Measurements from ENCODE around the gene SURF6.
"Not testable (repeated sequence)": the region's sequence is repeated elsewhere in the genome, so short reads cannot be mapped to it uniquely, and the experiment has no call there.

SURF6 gene

GRCh38 chr9:133320421-133320881 is 15.5 kb downstream of the SURF6 start:
- no peaks in the 10 kb centered on the region for H3K4me1 Mint-ChIP-seq
- peaks cover 8% of the 10 kb centered on the region for H3K27me3 Mint-ChIP-seq
- CTCF ChIA-PET, result interaction anchor here (1.2 kb wide), 1 partner anchor 134 kb away, joined by 4 read pairs; no protein-coding TSS in a partner anchor
- no peaks in the 10 kb centered on the region for H3K9me3 Mint-ChIP-seq
- H3K4me3 Mint-ChIP-seq, result no peak overlapping the region
- H3K36me3 Mint-ChIP-seq, result no peaks in the 10 kb centered on the region
- no peak overlapping the region for H3K27ac Mint-ChIP-seq
- DNase-seq, result no peak

DNA sequence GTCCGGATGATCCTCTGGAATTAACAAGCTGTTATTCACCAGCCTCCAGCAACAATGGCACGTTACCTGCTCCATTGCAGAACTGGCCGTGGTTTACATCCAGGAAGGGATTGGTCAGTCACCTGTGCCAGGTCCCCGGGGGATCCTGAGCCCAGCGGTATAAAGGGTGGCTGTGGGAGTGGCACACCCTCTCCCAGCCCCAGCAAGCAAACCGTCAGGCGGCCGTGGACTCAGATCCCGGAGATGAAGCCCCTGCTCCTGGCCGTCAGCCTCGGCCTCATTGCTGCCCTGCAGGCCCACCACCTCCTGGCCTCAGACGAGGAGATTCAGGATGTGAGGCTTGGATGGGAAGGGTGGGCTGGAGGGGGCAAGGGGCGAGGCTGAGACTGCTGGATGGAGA is 18.4 kb downstream of the SURF6 start:
- H3K9me3 Mint-ChIP-seq, H3K27ac Mint-ChIP-seq, H3K36me3 Mint-ChIP-seq, H3K4me3 Mint-ChIP-seq, H3K27me3 Mint-ChIP-seq, DNase-seq, CTCF ChIA-PET, H3K4me1 Mint-ChIP-seq: not testable (repeated sequence)

GRCh38 chr9:133315997-133316396 is 20.0 kb downstream of the SURF6 start:
- no peaks in the 10 kb centered on the region for H3K9me3 Mint-ChIP-seq
- H3K27me3 Mint-ChIP-seq, result peaks cover 8% of the 10 kb centered on the region
- no peak overlapping the region for H3K27ac Mint-ChIP-seq
- no peak for DNase-seq
- CTCF ChIA-PET, result no interaction called here
- H3K4me3 Mint-ChIP-seq, result no peak overlapping the region
- H3K36me3 Mint-ChIP-seq, result no peaks in the 10 kb centered on the region
- H3K4me1 Mint-ChIP-seq, result no peaks in the 10 kb centered on the region

DNA sequence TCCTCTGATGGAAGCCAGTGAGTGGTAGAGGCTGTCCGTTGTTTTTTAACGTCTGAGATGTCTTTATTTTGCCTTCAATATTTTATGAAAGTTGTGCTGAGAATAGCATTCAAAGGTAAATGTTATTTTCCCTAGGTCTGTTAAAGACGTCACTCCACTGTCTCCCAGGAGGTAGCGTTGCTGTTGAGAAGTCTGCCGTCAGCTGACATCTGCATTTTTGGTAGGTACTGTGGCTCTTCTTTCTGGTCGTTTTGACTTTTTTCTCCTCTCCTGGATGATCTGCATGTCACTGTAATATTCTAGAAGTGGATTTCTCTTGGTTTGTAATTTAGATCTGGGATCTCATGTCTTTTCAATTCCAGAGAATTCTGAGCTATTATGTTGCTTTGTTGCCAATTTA is 26.4 kb downstream of the SURF6 start:
- H3K4me1 Mint-ChIP-seq, result no peaks in the 10 kb centered on the region
- no peak overlapping the region for H3K4me3 Mint-ChIP-seq
- no peaks in the 10 kb centered on the region for H3K36me3 Mint-ChIP-seq
- no peak overlapping the region for H3K27ac Mint-ChIP-seq
- DNase-seq, result no peak
- CTCF ChIA-PET, result no interaction called here
- H3K9me3 Mint-ChIP-seq, result peaks cover 3% of the 10 kb centered on the region
- H3K27me3 Mint-ChIP-seq, result peaks cover 8% of the 10 kb centered on the region

DNA sequence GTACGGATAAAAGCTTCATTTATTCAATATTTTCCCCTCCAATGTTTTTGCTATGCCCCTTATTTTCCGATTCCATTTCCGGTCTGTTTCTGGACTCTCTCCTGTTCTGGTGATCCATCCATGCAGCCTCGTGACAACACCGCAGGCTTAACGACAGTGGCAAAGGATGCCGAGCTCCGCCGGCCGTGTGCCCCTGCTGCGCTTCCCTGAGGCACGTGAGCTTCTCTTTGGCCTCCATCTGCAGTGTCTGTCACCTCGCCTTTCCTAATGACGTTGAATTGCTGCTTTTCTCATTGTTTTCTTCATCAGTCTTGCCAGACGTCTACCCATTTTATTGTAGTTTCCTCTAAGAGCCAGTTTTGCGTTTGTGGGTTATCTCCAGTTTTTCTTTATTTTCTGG is 28.7 kb downstream of the SURF6 start:
- H3K27ac Mint-ChIP-seq, result no peak overlapping the region
- H3K27me3 Mint-ChIP-seq, result peaks cover 8% of the 10 kb centered on the region
- no peaks in the 10 kb centered on the region for H3K4me1 Mint-ChIP-seq
- no peak overlapping the region for H3K4me3 Mint-ChIP-seq
- CTCF ChIA-PET, result interaction anchor here (0.6 to 1.0 kb wide), 2 partner anchors 9 to 90 kb away, joined by 3 to 4 read pairs; no protein-coding TSS in a partner anchor
- H3K36me3 Mint-ChIP-seq, result no peaks in the 10 kb centered on the region
- DNase-seq, result no peak
- H3K9me3 Mint-ChIP-seq, result peaks cover 3% of the 10 kb centered on the region

GRCh38 chr9:133306242-133307204 is 29.5 kb downstream of the SURF6 start:
- H3K27me3 Mint-ChIP-seq, result peaks cover 8% of the 10 kb centered on the region
- CTCF ChIA-PET, result interaction anchor here (0.6 kb wide), 1 partner anchor 91 kb away, joined by 3 read pairs; no protein-coding TSS in a partner anchor
- peaks cover 3% of the 10 kb centered on the region for H3K9me3 Mint-ChIP-seq
- H3K36me3 Mint-ChIP-seq, result no peaks in the 10 kb centered on the region
- no peak overlapping the region for H3K4me3 Mint-ChIP-seq
- DNase-seq, result no peak
- no peaks in the 10 kb centered on the region for H3K4me1 Mint-ChIP-seq
- no peak overlapping the region for H3K27ac Mint-ChIP-seq

DNA sequence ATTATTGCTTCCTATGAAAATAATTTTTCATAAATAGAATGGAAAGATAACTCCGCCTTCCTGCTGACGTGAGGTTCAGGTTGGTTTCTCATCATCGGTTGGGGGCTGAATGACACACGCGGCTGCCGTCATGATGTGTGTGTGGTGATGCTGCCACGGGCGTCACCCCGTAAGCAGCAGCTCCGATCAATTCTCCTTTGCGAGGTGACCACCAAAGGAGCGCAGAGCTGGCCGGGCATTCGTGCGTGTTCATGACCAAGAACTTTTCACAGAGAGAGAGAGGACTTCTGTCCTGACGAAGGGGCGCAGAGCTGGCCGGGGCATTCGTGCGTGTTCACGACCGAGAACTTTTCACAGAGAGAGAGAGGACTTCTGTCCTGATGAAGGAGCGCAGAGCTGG is 30.3 kb downstream of the SURF6 start:
- Mint-ChIP-seq H3K27ac (no peak overlapping the region), H3K4me3 (no peak overlapping the region), H3K4me1 (no peaks in the 10 kb centered on the region), H3K36me3 (no peaks in the 10 kb centered on the region), H3K27me3 (peaks cover 8% of the 10 kb centered on the region), H3K9me3 (peaks cover 3% of the 10 kb centered on the region)
- CTCF ChIA-PET, result no interaction called here
- no peak for DNase-seq

DNA sequence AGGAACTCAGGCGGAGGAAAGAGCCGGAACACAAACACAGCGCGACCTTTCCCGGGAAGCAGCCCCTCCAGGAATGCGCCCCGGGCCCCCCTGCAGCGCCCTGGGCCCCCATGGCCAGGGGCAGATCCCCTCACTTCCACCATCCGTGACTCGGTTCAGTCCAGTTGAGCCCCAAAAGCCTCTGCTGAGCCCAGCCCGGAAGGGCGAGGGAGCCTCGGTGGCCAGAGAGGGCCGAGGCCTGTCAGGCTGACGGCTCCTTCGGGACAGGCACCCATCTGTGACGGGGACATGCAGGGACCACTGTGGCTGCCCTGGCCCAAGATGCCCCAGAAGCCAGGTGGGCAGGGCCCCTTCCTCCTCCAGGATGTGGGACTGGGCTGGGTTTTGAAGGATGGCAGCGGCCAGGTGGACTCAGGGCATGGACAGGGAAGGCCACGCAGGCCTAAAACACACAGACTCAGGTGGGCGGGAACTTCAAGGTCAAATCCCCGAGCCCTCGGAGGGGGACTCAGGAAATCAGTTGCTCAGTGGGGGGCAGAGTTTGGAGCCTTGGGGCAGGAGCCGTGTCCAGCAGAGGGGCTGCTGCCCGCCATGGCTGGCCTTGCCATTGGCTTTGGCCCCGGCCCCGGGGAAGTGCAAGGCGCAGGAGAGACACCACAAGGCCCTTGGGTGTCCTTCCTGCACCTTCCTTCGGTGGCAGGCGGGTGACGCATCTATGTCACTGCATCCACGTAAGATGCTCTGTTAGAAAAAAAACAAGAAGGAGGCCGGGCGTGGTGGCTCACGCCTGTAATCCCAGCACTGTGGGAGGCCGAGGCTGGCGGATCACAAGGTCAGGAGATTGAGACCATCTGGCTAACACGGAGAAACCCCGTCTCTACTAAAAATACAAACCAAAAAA is 31.3 kb downstream of the SURF6 start:
- H3K27ac Mint-ChIP-seq, result no peak overlapping the region
- no peak for DNase-seq
- no peak overlapping the region for H3K4me3 Mint-ChIP-seq
- H3K36me3 Mint-ChIP-seq, result no peaks in the 10 kb centered on the region
- CTCF ChIA-PET, result no interaction called here
- peaks cover 5% of the 10 kb centered on the region for H3K27me3 Mint-ChIP-seq
- H3K4me1 Mint-ChIP-seq, result no peaks in the 10 kb centered on the region
- peaks cover under 1% of the 10 kb centered on the region for H3K9me3 Mint-ChIP-seq

DNA sequence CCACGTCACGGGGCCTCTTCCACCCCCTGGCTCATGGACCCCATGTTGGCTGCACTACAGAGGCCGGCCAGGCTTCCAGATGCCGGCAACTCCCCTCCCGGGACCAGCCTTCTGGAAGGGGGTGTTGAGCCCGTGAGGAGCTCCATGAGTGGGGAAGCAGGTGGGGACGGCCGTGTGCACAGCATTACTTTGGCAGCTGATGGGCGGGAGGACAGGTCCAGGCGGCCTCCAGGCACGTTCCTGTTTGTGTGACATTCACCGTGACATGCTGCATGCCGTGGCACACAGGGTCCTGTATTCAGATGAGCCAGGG is 31.9 kb downstream of the SURF6 start:
- no peaks in the 10 kb centered on the region for H3K9me3 Mint-ChIP-seq
- DNase-seq, result no peak
- H3K36me3 Mint-ChIP-seq, result no peaks in the 10 kb centered on the region
- H3K27ac Mint-ChIP-seq, result no peak overlapping the region
- no peaks in the 10 kb centered on the region for H3K4me1 Mint-ChIP-seq
- no peak overlapping the region for H3K4me3 Mint-ChIP-seq
- CTCF ChIA-PET, result no interaction called here
- H3K27me3 Mint-ChIP-seq, result peaks cover 6% of the 10 kb centered on the region

- Mint-ChIP-seq H3K27ac (no peak overlapping the region), H3K4me3 (no peak overlapping the region), H3K36me3 (no peaks in the 10 kb centered on the region), H3K9me3 (no peaks in the 10 kb centered on the region), H3K4me1 (no peaks in the 10 kb centered on the region), H3K27me3 (peaks cover 9% of the 10 kb centered on the region)
- DNase-seq, result no peak
- CTCF ChIA-PET, result interaction anchor here (0.8 to 1.0 kb wide), 2 partner anchors 24 to 118 kb away, joined by 3 read pairs; no protein-coding TSS in a partner anchor
Observed at GRCh38 chr9:133303266-133304157, 32.5 kb downstream of the SURF6 start.

- H3K4me3 Mint-ChIP-seq, result no peak overlapping the region
- peaks cover 18% of the 10 kb centered on the region for H3K27me3 Mint-ChIP-seq
- H3K9me3 Mint-ChIP-seq, result no peaks in the 10 kb centered on the region
- no peaks in the 10 kb centered on the region for H3K36me3 Mint-ChIP-seq
- no peak for DNase-seq
- CTCF ChIA-PET, result interaction anchor here (0.6 kb wide), 1 partner anchor 128 kb away, joined by 3 read pairs; no protein-coding TSS in a partner anchor
- no peaks in the 10 kb centered on the region for H3K4me1 Mint-ChIP-seq
- no peak overlapping the region for H3K27ac Mint-ChIP-seq
Observed at GRCh38 chr9:133301253-133302230, 34.4 kb downstream of the SURF6 start.

GRCh38 chr9:133299996-133300395 is 36.0 kb downstream of the SURF6 start:
- H3K9me3 Mint-ChIP-seq, H3K27ac Mint-ChIP-seq, CTCF ChIA-PET: not testable (repeated sequence)

DNA sequence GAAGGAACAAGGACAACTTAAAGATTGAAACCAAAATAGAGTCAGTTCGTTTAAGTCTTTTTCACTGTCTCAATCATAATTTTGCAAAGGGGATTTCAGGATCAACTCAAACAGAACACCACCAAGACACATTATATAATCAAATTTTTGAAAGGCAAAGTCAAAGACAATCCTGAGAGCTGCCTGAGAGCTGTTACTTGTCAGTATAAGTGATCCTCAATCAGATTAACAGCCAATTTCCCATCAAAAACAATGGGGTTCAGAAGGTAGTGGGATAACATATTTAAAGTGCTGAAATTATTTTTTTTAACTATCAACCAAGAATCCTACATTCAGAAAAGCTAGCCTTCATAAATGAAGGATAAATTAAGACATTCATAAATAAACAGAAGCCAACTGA is 41.7 kb downstream of the SURF6 start:
- Mint-ChIP-seq H3K4me3 (no peak overlapping the region), H3K9me3 (peaks cover 17% of the 10 kb centered on the region), H3K27ac (no peak overlapping the region), H3K4me1 (no peaks in the 10 kb centered on the region), H3K27me3 (peaks cover 31% of the 10 kb centered on the region), H3K36me3 (no peaks in the 10 kb centered on the region)
- DNase-seq, result no peak
- CTCF ChIA-PET, result no interaction called here

More at GRCh38 chr9:133299996-133300395, 36.0 kb downstream of the SURF6 start:
- peaks cover 20% of the 10 kb centered on the region for H3K27me3 Mint-ChIP-seq
- not testable (repeated sequence) for DNase-seq, H3K4me3 Mint-ChIP-seq, H3K4me1 Mint-ChIP-seq, H3K36me3 Mint-ChIP-seq

Measured in activated naive CD4-positive, alpha-beta T cell treated with anti-CD3 and anti-CD28 coated beads, Interleukin-2, amount 10 ng/mL, durations not matched to agents 7 days and 5 days (primary cell).